Left kidney (tissue), 8 donors: ENCODE results near the gene IBA57. TPM values are rescaled to one million over a fixed set of nuclear protein-coding genes. Genes with fewer than 3 reads are reported as not detected.

Experiments
- DNase-seq: peaks from one replicate; pipeline ENCODE4 v3.0.0-alpha.2; 2013
- long read RNA-seq, 8 donors: transcript quantifications; one replicate each; lab custom pipeline, GENCODE V29; 2026
- polyA plus RNA-seq: library from polyadenylated mRNA; unstranded; fragments of 120-200 nt; gene quantifications from one replicate; pipeline ENCODE4 v1.2.1, GENCODE V29; 2013; ENCODE audit not compliant: insufficient read length

Gene IBA57
- polyA plus RNA-seq, result 5.8 TPM
- long read RNA-seq, donor 1, full-length matches to known transcripts, result 1 of 1 reads
- long read RNA-seq, donor 1, partial matches to known transcripts, result 0 of 1 reads
- long read RNA-seq, donor 1, other reads (novel, unspliced or antisense), result 0 of 1 reads
- long read RNA-seq, donor 2, full-length matches to known transcripts, result 2 of 20 reads
- long read RNA-seq, donor 2, partial matches to known transcripts, result 18 of 20 reads
- long read RNA-seq, donor 2, other reads (novel, unspliced or antisense), result 0 of 20 reads
- long read RNA-seq, donor 3, result 0 reads
- long read RNA-seq, donor 4, result 0 reads
- long read RNA-seq, donor 5, full-length matches to known transcripts, result 4 of 4 reads
- long read RNA-seq, donor 5, partial matches to known transcripts, result 0 of 4 reads
- long read RNA-seq, donor 5, other reads (novel, unspliced or antisense), result 0 of 4 reads
- long read RNA-seq, donor 6, full-length matches to known transcripts, result 2 of 2 reads
- long read RNA-seq, donor 6, partial matches to known transcripts, result 0 of 2 reads
- long read RNA-seq, donor 6, other reads (novel, unspliced or antisense), result 0 of 2 reads
- long read RNA-seq, donor 7, full-length matches to known transcripts, result 6 of 6 reads
- long read RNA-seq, donor 7, partial matches to known transcripts, result 0 of 6 reads
- long read RNA-seq, donor 7, other reads (novel, unspliced or antisense), result 0 of 6 reads
- long read RNA-seq, donor 8, result 0 reads

DNA sequence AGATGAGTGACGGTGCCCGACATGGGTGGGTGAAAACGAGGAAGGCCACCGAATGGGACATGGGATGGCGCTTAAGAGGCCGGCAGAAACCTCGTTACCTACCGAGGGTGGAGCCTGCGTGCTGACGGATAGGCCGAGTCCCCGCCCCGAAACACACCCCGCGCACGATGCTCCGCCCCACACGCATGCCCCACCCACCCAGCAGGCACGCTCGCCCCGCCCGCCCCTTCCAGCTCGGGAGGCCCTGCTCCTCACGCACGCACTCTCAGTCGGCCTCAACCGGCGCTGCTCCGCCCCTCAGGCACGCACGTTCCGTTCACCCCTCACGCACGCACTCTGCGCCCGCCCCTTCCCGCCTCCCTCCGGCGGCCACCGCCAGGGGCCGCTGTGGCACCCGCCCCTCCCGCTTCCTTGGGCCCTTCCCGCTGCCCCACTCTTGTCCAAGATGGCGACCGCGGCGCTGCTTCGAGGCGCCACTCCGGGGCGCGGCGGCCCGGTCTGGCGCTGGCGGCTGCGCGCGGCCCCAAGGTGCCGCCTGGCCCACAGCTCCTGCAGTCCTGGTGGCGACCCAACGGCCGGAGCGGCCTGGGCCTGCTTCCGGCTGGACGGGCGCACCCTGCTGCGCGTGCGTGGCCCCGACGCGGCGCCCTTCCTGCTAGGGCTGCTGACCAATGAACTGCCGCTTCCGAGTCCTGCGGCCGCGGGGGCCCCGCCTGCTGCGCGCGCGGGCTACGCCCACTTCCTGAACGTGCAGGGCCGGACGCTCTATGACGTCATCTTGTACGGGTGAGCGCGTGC, at the start of gene IBA57:
Gene IBA57, plus strand, starts transcription at position 433 of the 798 bp plus-strand sequence. Its CDS starts 13 bp downstream, at position 446.
- DNase-seq, result peak; percentile 96

GRCh38 chr1:228117335-228117734, 48.3 kb upstream of the IBA57 start:
- DNase-seq, result no peak

GRCh38 chr1:228118040-228118439, 47.6 kb upstream of the IBA57 start:
- DNase-seq, result no peak

DNA sequence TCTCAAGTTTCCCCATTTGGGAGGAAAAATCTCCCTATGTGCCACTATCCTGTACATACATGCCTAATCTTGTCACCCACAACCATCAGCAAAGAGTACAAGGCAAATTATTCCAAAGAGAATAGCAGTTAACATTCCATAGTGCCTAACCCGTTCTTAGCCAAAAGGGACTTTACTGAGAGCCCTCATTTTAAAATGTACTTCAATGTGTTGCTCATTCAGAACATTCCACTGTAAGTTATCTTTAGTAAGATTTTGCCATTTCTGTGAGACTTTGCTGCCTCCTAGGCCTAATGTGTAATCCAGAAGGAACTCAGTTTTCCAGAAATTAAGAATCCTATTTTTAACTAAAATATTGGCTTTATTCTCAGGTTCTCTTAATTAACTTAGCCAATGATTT, 45.3 kb upstream of the IBA57 start:
- DNase-seq, result no peak

GRCh38 chr1:228120857-228121489, 44.6 kb upstream of the IBA57 start:
- no peak for DNase-seq

DNA sequence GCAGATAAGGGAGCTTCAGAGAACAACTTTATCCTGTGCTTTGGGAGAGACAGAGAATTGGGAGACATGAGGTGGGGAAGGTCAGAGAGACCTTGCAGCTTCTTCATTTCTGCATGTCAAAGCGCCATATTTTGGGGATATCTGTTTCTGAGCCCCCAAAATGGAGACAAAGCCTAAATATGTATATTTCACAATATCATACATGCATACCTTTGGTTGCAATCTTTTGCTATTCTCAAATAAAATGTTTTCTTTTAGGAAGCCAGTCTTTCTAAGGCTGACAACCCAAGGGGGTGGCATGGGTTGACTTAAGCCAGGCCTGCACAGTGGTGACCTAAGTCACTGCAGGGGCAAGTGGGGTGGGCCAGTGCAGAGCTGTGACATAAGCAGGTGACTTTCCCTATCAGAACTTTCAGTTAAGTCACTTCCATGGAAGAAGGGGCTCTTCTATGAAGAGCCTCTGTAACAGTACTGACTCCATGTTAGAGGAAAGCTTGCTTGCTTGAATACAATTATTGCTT, 42.6 kb upstream of the IBA57 start:
- DNase-seq, result no peak

DNA sequence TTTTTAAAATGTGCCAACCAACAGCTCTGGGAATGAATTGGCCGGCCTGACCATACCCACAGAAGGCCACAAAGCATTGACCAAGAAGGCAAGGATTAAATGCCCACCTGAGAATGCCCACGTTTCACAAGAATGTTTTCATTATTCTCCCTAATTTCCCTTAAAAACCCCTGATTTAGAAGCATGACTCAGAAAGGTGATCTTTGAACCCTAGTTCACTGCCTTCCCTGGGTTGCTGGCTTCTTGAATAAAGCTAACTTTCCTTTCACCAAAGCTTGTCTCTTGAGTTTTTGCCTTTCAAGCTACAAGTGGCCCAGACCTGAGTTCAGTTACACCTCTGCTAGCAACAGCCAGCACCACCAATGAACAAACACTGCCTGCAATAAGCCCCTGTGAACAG, 42.1 kb upstream of the IBA57 start:
- no peak for DNase-seq

- no peak for DNase-seq
These were observed 40.4 kb upstream of the IBA57 start for GRCh38 chr1:228125185-228125584.

GRCh38 chr1:228131766-228132165, 33.8 kb upstream of the IBA57 start:
- no peak for DNase-seq

GRCh38 chr1:228134591-228134990, 31.0 kb upstream of the IBA57 start:
- no peak for DNase-seq

- DNase-seq, result no peak
These were observed 28.7 kb upstream of the IBA57 start for GRCh38 chr1:228136901-228137300.

GRCh38 chr1:228139406-228139930, 26.1 kb upstream of the IBA57 start:
- DNase-seq, result no peak

GRCh38 chr1:228139931-228140723, 25.5 kb upstream of the IBA57 start, which contains the start of gene GUK1:
GUK1 (plus strand) TSS chr1:228140279; CDS start chr1:228140303, 24 bp downstream.
- DNase-seq, result peak; percentile 97

- no peak for DNase-seq
These were observed 24.8 kb upstream of the IBA57 start for GRCh38 chr1:228140724-228141225.

GRCh38 chr1:228141226-228142044, 24.2 kb upstream of the IBA57 start:
- no peak for DNase-seq

- DNase-seq, result no peak
These were observed 23.4 kb upstream of the IBA57 start for GRCh38 chr1:228142155-228142691.

- DNase-seq, result no peak
These were observed 22.9 kb upstream of the IBA57 start for GRCh38 chr1:228142701-228143136.

DNA sequence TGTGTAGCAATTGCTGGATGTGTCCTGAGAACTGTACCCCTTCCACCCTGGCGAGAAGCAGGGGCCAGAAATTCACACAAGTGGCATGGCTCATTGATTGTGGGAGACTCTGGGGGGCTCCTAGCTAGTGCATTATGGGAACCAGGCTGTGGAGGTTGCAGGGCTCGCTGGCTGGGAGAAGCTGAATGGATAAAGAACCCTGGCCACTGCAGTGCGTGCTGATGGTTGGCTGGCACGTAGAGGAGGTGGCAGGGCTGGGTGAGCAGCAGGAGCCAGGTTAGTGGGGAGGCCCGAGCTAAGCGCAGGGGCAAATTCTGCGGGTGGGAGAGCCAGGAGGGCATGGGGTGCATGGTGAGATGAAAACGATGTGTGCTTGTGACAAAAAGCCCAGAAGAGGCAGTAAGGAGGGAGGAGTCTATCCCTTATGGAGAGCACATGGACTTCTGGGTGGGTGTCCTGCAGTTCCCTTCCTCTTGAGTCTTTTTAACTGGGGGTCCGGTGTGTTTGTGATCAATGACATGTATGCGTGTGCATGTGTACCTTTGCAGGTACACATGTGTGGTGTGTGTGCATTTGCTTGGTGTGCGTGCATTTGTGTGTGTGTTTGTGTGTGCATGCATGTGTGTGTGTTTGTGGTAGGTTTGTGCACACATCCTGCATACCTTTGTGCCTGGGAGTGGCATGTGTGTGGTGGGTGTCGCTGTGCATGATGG, 22.0 kb upstream of the IBA57 start:
- DNase-seq, result no peak
